Adrenal gland (tissue), 5 donors: ENCODE measurements around the gene ADGRL2.

ENCODE experiments used
- CTCF ChIP-seq, 6 experiments: fragments of 450-650 bp in 4 of 6; fragments of 200-600 bp in 2 of 6; sonication (generic) in 1 of 6; IDR thresholded peaks; 1 replicate in 5 of 6; 2 replicates in 1 of 6; pipeline versions ENCODE4 v1.5.1 to v1.8.0; 2016 to 2021; ENCODE audit warnings: antibody characterized with exemption in 6 of 6, mild to moderate bottlenecking in 2 of 6, moderate library complexity in 1 of 6
- POLR2A ChIP-seq, 2 donors: fragments of 450-650 bp; IDR thresholded peaks; one replicate each; pipeline ENCODE4 v1.6.1; 2017; ENCODE audit warnings: antibody characterized with exemption in 2 of 2, mild to moderate bottlenecking in 2 of 2, moderate library complexity in 1 of 2
- donor health status: DM: no; HTN: no; CAD: no.

GRCh38 chr1:81889166-81889565, 88.4 kb downstream of the ADGRL2 start:
- no peak for TF ChIP-seq POLR2A (IDR thresholded peaks at IDR 0.05)
- TF ChIP-seq CTCF (IDR thresholded peaks at IDR 0.05), result no peak
